Mesenchymal stem cell (in vitro differentiated cells and primary cell): ENCODE results near the gene USP6NL.
"Not testable (repeated sequence)": the region's sequence is repeated elsewhere in the genome, so short reads cannot be mapped to it uniquely, and the experiment has no call there.

Experiments used
- DNase-seq: peaks from one replicate; pipeline ENCODE4 v3.0.0-alpha.2; 2013
- H2AFZ ChIP-seq: one replicate; pipeline ENCODE4 v1.6.1; 2013; ENCODE audit warnings: low read depth, mild to moderate bottlenecking, control low read depth, inconsistent platforms, low read length, moderate library complexity
- H2AK5ac ChIP-seq: 2 replicates; pipeline ENCODE4 v1.6.1; 2013; ENCODE audit warnings: low read length, moderate library complexity, mild to moderate bottlenecking, inconsistent platforms; ENCODE audit not compliant: severe bottlenecking
- H2BK120ac ChIP-seq: one replicate; pipeline ENCODE4 v1.6.1; 2013; ENCODE audit warnings: low read depth, mild to moderate bottlenecking, inconsistent platforms, low read length, moderate library complexity
- H2BK12ac ChIP-seq, 2 experiments: one replicate each; pipeline ENCODE4 v1.6.1; 2013; ENCODE audit warnings: inconsistent platforms in 2 of 2, low read length in 2 of 2, mild to moderate bottlenecking in 2 of 2, moderate library complexity in 2 of 2, control low read depth in 1 of 2
- H2BK15ac ChIP-seq: one replicate; pipeline ENCODE4 v1.6.1; 2013; ENCODE audit warnings: mild to moderate bottlenecking, low read depth, inconsistent platforms; ENCODE audit not compliant: poor library complexity, severe bottlenecking
- H2BK5ac ChIP-seq: 2 replicates; pipeline ENCODE4 v1.6.1; 2013; ENCODE audit warnings: low read depth, mild to moderate bottlenecking, low read length, control low read depth, inconsistent platforms; ENCODE audit not compliant: poor library complexity, severe bottlenecking
- H3K14ac ChIP-seq, 2 experiments: one replicate each; pipeline ENCODE4 v1.6.1; 2013; ENCODE audit warnings: inconsistent platforms in 2 of 2, low read length in 2 of 2, control low read depth in 1 of 2, mild to moderate bottlenecking in 1 of 2, moderate library complexity in 1 of 2
- H3K18ac ChIP-seq, 2 experiments: one replicate each; pipeline ENCODE4 v1.6.1; 2013; ENCODE audit warnings: inconsistent platforms in 2 of 2, low read length in 2 of 2, control low read depth in 1 of 2, low read depth in 1 of 2, mild to moderate bottlenecking in 1 of 2
- H3K23ac ChIP-seq, 2 experiments: one replicate each; pipeline ENCODE4 v1.6.1; 2013; ENCODE audit warnings: inconsistent platforms in 2 of 2, low read length in 2 of 2, mild to moderate bottlenecking in 2 of 2, moderate library complexity in 2 of 2, control low read depth in 1 of 2
- H3K27ac ChIP-seq: 2 replicates; pipeline ENCODE4 v1.5.1; 2013; ENCODE audit warnings: mild to moderate bottlenecking, moderate library complexity, low read length, control low read depth, inconsistent platforms; ENCODE audit not compliant: poor library complexity, severe bottlenecking
- H3K27me3 ChIP-seq, 2 experiments: 2 replicates each; pipeline versions ENCODE4 v1.6.1 to v1.7.0; 2013; ENCODE audit warnings: low read length in 2 of 2, mild to moderate bottlenecking in 2 of 2, moderate library complexity in 2 of 2, control low read depth in 1 of 2, inconsistent platforms in 1 of 2; ENCODE audit not compliant: control insufficient read depth in 1 of 2, insufficient read depth in 1 of 2
- H3K36me3 ChIP-seq, 2 experiments: 2 replicates each; pipeline versions ENCODE4 v1.6.1 to v1.7.0; 2013; ENCODE audit warnings: low read length in 2 of 2, control low read depth in 1 of 2, inconsistent platforms in 1 of 2, low read depth in 1 of 2, mild to moderate bottlenecking in 1 of 2; ENCODE audit not compliant: insufficient read depth in 2 of 2, control insufficient read depth in 1 of 2
- H3K4ac ChIP-seq, 2 experiments: one replicate each; pipeline ENCODE4 v1.6.1; 2013; ENCODE audit warnings: inconsistent platforms in 2 of 2, low read length in 2 of 2, mild to moderate bottlenecking in 2 of 2, moderate library complexity in 2 of 2, control low read depth in 1 of 2, low read depth in 1 of 2
- H3K4me1 ChIP-seq: 2 replicates; pipeline ENCODE4 v1.6.1; 2013; ENCODE audit warnings: low read depth, low read length, control low read depth; ENCODE audit not compliant: control insufficient read depth, insufficient read depth
- H3K4me2 ChIP-seq: 2 replicates; pipeline ENCODE4 v1.6.1; 2013; ENCODE audit warnings: low read length, mild to moderate bottlenecking, inconsistent platforms; ENCODE audit not compliant: poor library complexity, severe bottlenecking
- H3K4me3 ChIP-seq, 2 experiments: 2 replicates each; pipeline versions ENCODE4 v1.5.1 to v1.7.0; 2013; ENCODE audit warnings: low read length in 2 of 2, mild to moderate bottlenecking in 2 of 2, control low read depth in 1 of 2, low read depth in 1 of 2; ENCODE audit not compliant: insufficient read depth in 1 of 2
- H3K79me1 ChIP-seq: replicated peaks from 2 replicates; pipeline ENCODE4 v1.6.1; 2013; ENCODE audit warnings: mild to moderate bottlenecking, control low read depth, low read length, inconsistent platforms; ENCODE audit not compliant: poor library complexity, severe bottlenecking
- H3K9ac ChIP-seq: 2 replicates; pipeline ENCODE4 v1.7.0; 2013; ENCODE audit warnings: mild to moderate bottlenecking, low read length, moderate library complexity
- H3K9me3 ChIP-seq: 2 replicates; pipeline ENCODE4 v1.7.0; 2013; ENCODE audit warnings: mild to moderate bottlenecking, low read length; ENCODE audit not compliant: control insufficient read depth
- H4K8ac ChIP-seq: one replicate; pipeline ENCODE4 v1.6.1; 2013; ENCODE audit warnings: inconsistent platforms, mild to moderate bottlenecking, low read length, moderate library complexity
- H4K91ac ChIP-seq: one replicate; pipeline ENCODE4 v1.6.1; 2013; ENCODE audit warnings: mild to moderate bottlenecking, low read length, inconsistent platforms
- WGBS: methylation state at CpG from one replicate; pipeline ENCODE4 v1.1.7; 2013; ENCODE audit warnings: mixed read lengths; 5-methylcytosine and 5-hydroxymethylcytosine counted together

The USP6NL gene

GRCh38 chr10:11494923-11495322, 116.5 kb downstream of the USP6NL start:
- not testable (repeated sequence) for H2BK15ac ChIP-seq, H3K27me3 ChIP-seq, H3K14ac ChIP-seq, H3K9me3 ChIP-seq, H2BK12ac ChIP-seq, H3K4ac ChIP-seq, H3K23ac ChIP-seq, H3K4me1 ChIP-seq, H3K4me2 ChIP-seq, H3K18ac ChIP-seq, H3K79me1 ChIP-seq, H2BK120ac ChIP-seq, H3K27ac ChIP-seq, H3K9ac ChIP-seq, H3K4me3 ChIP-seq, H2BK5ac ChIP-seq, H4K91ac ChIP-seq, H4K8ac ChIP-seq, H2AFZ ChIP-seq, H2AK5ac ChIP-seq
- peak; percentile 41 for DNase-seq
- peaks cover 10 to 48% of the 10 kb centered on the region in 2 experiments for H3K36me3 ChIP-seq
- WGBS, result 13% methylated on average over 9 of the region's 13 CpGs

DNA sequence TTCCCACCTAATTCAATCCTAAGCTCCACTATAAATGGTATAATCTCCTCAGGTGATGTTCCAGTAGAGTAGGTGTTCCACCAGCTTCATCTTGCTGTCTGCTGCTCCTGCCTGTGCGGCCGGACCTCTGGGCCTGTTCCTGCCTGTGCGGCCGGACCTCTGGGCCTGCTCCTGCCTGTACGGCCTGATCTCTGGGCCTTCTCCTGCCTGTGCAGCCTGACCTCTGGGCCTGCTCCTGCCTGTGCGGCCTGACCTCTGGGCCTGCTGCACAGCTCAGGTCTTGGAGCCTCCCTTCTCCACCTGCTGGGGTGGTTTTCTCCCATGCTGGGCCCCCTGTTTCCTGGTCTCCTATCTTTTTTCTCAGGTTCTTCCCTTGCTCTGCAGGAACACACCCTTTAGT, 117.8 kb downstream of the USP6NL start:
- Histone ChIP-seq H2BK15ac (no peak overlapping the region), H3K27me3 (no peaks in the 10 kb centered on the region), H3K4ac (no peak overlapping the region), H3K79me1 (peaks cover 3% of the 10 kb centered on the region), H3K27ac (no peak overlapping the region), H2AFZ (no peak overlapping the region), H4K91ac (peak overlapping the region; percentile 62), H3K4me1 (peaks cover 9% of the 10 kb centered on the region), H2BK12ac (no peak overlapping the region), H3K23ac (no peak overlapping the region), H3K9me3 (no peaks in the 10 kb centered on the region), H2BK120ac (no peak overlapping the region), H3K36me3 (peaks cover 10 to 48% of the 10 kb centered on the region in 2 experiments), H3K4me3 (no peak overlapping the region), H2AK5ac (no peak overlapping the region), H3K4me2 (no peak overlapping the region), H3K14ac (no peak overlapping the region), H4K8ac (no peak overlapping the region), H2BK5ac (no peak overlapping the region), H3K9ac (no peak overlapping the region), H3K18ac (no peak overlapping the region)
- WGBS, result 99% methylated on average over 6 of the region's 6 CpGs
- no peak for DNase-seq

GRCh38 chr10:11491087-11491486, 120.4 kb downstream of the USP6NL start:
- DNase-seq, result no peak
- no peak overlapping the region for H2AFZ ChIP-seq
- no peak overlapping the region for H3K4me3 ChIP-seq
- peaks cover 3% of the 10 kb centered on the region for H3K79me1 ChIP-seq
- no peak overlapping the region for H2BK5ac ChIP-seq
- H3K14ac ChIP-seq, result no peak overlapping the region
- H3K18ac ChIP-seq, result no peak overlapping the region
- H2AK5ac ChIP-seq, result no peak overlapping the region
- H3K36me3 ChIP-seq, result peaks cover 10 to 51% of the 10 kb centered on the region in 2 experiments
- peaks cover 11% of the 10 kb centered on the region for H3K4me1 ChIP-seq
- H4K8ac ChIP-seq, result no peak overlapping the region
- H3K23ac ChIP-seq, result no peak overlapping the region
- H3K9me3 ChIP-seq, result no peaks in the 10 kb centered on the region
- WGBS, result 90% methylated on average over 2 of the region's 2 CpGs
- H2BK15ac ChIP-seq, result no peak overlapping the region
- no peak overlapping the region for H2BK120ac ChIP-seq
- no peak overlapping the region for H3K4me2 ChIP-seq
- no peaks in the 10 kb centered on the region for H3K27me3 ChIP-seq
- H3K9ac ChIP-seq, result no peak overlapping the region
- no peak overlapping the region for H3K27ac ChIP-seq
- no peak overlapping the region for H4K91ac ChIP-seq
- no peak overlapping the region for H2BK12ac ChIP-seq
- H3K4ac ChIP-seq, result no peak overlapping the region

GRCh38 chr10:11489591-11489990, 121.9 kb downstream of the USP6NL start:
- H3K27me3 ChIP-seq, result no peaks in the 10 kb centered on the region
- H3K14ac ChIP-seq, result no peak overlapping the region
- H4K8ac ChIP-seq, result no peak overlapping the region
- H2AK5ac ChIP-seq, result no peak overlapping the region
- peaks cover 11% of the 10 kb centered on the region for H3K4me1 ChIP-seq
- peaks cover 10 to 61% of the 10 kb centered on the region in 2 experiments for H3K36me3 ChIP-seq
- H3K4ac ChIP-seq, result no peak overlapping the region
- no peak overlapping the region for H2AFZ ChIP-seq
- no peak overlapping the region for H4K91ac ChIP-seq
- no peak overlapping the region for H3K4me3 ChIP-seq
- 94% methylated on average over 2 of the region's 2 CpGs for WGBS
- H3K9me3 ChIP-seq, result no peaks in the 10 kb centered on the region
- H2BK15ac ChIP-seq, result no peak overlapping the region
- H3K9ac ChIP-seq, result no peak overlapping the region
- no peak overlapping the region for H3K18ac ChIP-seq
- H2BK12ac ChIP-seq, result no peak overlapping the region
- H3K79me1 ChIP-seq, result peaks cover 3% of the 10 kb centered on the region
- no peak overlapping the region for H2BK120ac ChIP-seq
- peak; percentile 14 for DNase-seq
- H2BK5ac ChIP-seq, result no peak overlapping the region
- no peak overlapping the region for H3K23ac ChIP-seq
- H3K4me2 ChIP-seq, result no peak overlapping the region
- no peak overlapping the region for H3K27ac ChIP-seq
